NCI-H460 (cell line): Measurements from ENCODE around the gene UTP14C. TPM values are rescaled to one million over a fixed set of nuclear protein-coding genes. Genes with fewer than 3 reads are reported as not detected.
"Not testable (repeated sequence)": the region's sequence is repeated elsewhere in the genome, so short reads cannot be mapped to it uniquely, and the experiment has no call there.

Experiments used
- DNase-seq: peaks from one replicate; pipeline ENCODE4 v3.0.0-alpha.2; 2016; ENCODE audit warnings: low read depth; ENCODE audit errors: extremely low read depth
- total RNA-seq: library from RNA; depleted of rRNA; stranded (reverse); fragments of >200 nt; shearing (Covaris generic); gene quantifications from 2 replicates; pipeline ENCODE4 v1.2.3, GENCODE V29; 2014

The UTP14C gene
- total RNA-seq, 1 experiment from 2014 or later, result 8.8 TPM

DNA sequence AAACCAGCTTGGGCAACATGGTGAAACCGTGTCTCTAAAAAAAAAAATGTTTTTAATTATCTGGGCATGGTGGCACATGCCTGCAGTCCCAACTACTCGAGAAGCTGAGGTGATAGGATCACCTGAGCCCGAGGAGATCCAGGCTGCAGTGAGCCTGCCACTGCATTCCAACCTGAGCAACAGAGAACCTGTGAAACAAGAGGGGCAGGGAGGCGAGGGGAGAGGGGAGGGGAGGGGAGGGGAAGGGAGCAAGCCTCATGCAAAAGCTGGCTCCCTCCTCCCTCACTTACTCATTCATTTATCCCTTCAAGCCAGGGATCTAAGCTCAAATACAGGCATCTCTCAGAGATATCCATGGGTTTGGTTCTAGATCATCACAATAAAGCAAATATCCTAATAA, 22.1 kb upstream of the UTP14C start:
- DNase-seq, result no peak

DNA sequence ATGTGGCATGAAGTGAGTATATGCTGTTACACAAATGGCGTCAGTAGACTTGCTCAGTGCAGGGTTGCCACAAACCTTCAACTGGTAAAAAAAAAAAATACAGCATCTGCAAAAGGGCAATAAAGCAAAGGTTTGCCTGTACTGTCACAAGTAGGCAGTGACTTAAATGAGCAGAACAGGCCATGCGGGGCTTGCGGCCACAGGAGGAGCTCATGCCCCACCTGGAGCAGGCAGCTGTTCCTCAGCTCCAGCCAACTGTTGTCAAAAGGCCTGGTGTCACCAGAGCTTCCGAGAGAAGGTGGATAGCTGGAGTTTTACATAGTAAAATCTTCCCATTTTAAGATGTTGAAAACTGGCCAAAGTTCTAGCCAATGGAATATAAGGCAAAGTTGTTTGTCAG, 20.9 kb upstream of the UTP14C start:
- DNase-seq, result no peak

DNA sequence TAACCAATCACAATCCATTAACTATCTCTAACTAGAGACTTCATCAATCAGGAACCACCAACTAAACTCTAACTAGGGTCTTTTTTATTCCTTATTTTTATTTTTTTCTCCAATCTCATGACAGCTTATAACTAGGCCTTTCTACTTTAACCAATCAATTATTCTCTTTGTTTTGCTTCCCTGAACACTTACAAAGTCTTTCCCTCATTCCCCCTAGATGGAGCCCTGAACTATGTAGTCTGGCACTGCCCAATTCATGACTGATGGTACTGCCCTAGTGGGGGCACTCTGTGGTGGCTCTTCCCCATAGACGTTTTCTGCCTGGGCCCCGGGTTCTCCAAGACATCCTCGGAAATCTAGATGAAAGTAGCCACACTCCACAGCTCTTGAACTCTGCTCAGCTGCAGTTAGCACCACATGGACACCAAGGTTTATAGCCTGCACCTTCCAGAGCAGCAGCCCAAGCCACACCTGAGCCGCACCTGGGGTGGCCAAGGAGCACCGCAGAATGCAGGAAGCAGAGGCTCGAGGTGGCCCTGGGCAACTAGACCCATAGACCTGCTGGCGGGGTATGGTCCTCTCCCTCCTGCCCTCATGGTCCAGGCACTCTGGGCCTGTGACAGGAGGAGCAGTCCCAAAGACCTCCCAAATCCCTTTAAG, 19.9 kb upstream of the UTP14C start:
- no peak for DNase-seq

DNA sequence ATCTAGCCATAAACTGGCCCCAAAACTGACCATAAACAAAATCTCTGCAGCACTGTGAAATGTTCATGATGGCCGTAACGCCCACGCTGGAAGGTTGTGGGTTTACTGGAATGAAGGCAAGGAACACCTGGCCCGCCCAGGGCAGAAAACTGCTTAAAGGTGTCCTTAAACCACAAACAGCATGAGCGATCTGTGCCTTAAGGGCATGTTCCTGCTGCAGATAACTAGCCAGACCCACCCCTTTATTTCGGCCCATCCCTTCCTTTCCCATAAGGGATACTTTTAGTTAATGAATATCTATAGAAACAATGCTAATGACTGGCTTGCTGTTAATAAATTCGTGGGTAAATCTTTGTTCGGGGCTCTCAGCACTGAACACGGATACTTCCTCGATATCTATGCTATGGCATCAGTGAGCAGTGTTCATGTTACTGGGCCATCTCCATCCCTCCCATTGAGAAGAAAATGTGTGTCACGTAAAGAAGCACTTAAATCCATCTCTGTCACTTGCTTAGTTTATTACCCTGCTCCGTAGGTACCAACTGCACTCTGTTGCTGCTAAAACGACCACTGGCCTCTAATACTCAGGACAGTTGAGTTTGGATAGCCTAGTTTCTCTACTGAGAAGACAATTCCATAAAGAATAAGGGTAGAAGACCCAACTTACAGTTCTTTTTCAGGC, 18.5 kb upstream of the UTP14C start:
- DNase-seq, result no peak

DNA sequence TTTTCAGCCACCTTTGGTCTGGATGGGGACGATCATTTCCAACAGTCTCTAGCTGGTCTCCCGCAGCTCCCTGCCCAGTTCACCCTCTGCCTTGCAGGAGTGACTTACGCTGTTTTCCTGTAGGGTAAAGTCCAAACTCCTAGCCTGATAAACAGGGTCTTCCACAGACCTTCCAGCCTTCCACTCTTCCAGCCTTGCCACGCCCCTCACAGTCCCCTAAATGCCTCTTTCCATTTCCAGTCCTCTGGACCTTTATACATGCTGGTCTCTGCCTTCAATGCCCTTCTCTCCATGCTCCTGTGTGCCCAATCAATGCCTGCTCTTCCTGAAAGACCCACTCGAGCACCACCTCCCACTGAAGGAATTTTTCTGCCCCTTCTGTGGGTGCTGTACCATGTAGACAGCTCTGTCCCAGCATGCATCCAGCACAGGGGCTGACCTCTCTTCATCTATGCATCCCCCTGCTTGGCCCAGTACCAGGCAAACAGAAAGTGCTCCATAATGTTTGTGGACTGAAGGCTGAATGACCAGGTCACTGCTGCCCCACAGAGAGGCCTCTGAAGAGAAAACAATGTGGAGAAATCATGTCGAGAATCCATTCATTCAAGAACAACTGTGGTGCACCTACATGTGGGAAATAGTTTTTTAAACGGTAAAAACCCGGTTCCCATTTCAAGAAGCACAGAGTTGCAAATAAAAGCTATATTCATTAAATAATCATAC, 17.8 kb upstream of the UTP14C start:
- no peak for DNase-seq

DNA sequence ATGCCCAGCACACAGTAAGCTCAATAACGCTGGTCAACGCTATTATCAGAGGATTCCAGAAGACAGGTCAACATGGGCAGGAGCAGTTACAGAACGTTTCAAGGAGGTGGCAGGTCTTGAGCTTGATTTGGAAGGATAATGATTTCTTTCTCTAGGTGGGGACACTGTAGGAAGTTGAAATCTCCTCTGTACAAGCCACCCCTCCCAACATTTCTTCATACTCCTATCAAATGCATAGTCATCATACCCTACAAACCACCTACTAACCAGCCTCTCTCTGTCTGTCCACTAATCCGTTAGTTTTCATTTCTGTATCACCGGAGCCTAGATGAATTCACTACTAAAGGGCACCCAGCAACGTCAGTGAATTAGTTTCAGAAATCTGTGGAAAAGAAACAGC, 14.5 kb upstream of the UTP14C start:
- DNase-seq, result no peak

DNA sequence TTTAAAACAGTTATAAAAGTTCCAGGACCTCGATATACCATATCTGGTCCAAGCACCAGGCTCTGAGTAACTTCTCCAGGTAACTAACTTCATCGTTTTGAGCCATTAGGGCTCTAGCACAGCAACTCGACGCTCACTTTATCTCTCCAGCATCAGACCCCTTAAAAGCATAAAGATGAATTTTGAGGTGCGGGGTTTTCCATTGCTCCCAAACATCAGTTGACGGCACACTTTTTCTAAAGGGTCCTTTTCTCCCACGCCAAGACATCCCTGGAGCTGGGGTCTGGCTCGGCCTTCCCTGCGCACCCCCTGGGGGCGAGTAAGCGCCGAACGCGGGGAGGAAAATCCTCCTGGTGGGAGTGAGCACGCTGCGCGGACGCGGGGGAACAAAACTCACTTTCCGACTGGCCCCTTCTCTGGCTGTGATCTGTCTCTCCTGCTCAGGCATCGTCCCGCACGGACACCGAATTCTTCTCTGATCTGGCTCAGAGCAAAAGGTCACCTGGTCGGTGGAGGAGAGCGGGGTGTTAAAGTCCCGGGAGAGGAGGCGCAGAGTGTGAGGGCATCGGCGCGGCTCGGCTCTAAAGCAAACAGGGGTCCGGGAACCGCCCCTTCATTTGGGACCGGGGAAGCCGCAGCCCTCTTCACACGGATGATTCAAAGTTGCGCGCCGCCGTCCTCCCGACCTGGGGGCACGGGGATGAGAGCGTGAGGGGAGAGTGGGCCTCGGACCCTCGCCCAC, 13.4 kb upstream of the UTP14C start, which contains the start of gene ATP7B:
Gene ATP7B, minus strand, starts transcription at position 561 of the 742 bp plus-strand sequence. Its CDS starts 113 bp downstream, at position 448.
- no peak for DNase-seq

DNA sequence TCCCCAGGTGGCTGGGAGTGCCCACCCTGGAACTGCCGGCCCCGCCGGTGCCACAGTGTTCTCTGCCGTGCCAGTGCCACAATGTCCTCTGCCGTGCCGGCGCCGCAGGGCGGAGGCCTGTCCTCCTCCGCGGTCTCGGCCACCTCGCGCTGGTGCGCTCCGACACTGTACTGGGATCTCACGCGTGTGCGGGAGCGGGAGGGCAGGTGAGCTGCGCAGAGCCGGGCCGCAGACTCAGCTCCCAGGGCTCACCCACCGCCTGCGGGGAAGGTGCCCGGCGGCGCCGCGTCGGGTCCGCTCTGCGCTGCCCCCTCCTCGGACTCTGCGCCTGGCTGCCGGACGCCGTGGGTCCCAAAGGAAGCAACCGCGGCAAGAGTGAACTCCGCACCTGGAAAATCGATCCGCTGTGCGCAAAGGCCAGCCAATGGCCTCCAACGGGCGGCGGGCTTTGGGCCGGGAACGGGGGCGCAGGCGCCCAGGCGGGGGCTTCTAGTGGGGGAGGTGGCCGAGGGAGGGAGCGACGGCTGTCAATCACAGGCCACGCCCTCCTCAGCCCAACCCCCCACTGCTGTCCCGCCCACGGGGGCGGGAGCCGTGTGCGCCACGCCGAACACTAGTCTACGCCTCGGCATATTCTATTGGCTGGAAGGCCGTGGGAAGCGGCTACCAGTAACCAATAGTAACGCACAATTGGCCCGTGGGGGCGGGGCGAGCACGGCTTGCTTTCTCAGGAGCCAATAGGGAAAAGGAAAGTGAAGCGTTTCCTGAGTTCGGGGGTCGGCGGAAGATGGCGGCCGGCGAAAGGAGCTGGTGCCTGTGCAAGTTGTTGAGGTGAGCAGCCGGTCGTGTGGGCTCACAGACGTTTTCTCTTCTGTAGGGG, 12.6 kb upstream of the UTP14C start, which contains the start of gene ALG11:
Gene ALG11, plus strand, starts transcription at position 767 of the 880 bp plus-strand sequence. Its CDS starts 21 bp downstream, at position 788.
- peak; percentile 95 for DNase-seq

DNA sequence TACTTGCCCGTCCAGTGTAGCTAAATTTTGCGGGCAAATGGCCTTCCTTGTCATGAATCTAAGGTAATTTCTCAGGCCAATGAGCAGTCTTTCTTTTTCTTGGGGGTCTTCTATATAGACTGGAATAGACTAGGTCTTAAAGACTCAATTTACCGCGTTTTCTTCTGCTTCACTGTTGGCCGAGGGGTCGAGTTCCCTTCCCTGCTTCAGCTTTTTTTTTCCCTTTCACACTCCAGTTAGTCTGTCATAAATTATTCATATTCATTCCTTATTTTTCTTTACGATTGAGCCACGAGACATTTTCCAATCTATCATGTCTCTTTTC, 12.0 kb upstream of the UTP14C start:
- DNase-seq, result no peak

DNA sequence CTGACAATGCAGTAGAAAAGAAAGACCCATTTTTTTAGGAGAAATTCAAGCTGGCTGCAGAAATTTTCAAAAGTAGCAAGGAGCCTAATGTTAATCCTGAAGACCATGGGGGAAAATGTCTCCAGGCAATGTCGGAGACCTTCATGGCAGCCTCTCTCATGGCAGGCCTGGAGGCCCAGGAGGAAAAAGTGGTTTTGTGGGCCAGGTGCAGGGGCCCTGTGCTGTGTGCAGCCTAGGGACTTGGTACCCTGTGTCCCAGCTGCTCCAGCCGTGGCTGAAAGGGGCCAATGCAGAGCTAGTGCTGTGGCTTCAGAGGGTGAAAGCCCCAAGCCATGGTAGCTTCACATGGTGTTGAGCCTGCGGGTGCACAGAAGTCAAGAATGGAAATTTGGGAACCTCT, 8.2 kb upstream of the UTP14C start:
- DNase-seq, result no peak

DNA sequence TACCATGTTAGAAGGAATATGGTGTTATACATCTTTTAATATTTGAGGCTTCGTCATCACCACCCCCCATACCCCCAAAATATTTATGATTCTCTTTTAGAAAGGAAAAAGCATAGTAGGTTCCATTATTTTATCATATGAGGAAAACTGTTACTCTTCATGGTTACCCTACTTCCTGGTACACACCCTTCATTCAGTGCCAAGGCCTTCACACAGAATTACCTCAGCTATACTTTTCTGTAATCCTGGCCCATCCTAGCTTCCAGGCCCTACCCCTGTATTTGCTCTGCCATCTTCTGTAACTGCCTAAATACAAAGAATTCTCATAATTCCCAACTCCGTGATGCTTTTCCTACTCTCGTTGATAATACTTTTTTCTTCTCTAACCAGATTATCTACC, 4.3 kb upstream of the UTP14C start:
- no peak for DNase-seq

DNA sequence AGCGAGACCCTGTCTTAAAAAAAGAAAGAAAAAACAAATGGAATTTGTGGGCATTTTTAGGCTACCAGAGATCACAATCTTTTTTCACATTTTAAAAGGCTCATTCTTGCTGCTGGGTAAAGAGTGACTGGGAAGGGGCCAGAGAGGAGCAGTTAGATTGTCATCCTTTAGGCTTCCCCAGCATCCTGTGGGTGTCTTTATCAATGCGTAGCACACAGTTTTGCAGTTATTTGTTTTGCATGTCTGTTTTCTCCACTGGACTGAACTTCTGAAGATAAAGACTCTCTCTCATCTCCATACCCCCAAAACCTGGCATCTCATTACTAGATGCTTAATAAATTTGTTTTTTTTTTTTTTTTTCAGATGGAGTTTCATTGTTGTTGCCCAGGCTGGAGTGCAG, 2.1 kb upstream of the UTP14C start:
- no peak for DNase-seq

DNA sequence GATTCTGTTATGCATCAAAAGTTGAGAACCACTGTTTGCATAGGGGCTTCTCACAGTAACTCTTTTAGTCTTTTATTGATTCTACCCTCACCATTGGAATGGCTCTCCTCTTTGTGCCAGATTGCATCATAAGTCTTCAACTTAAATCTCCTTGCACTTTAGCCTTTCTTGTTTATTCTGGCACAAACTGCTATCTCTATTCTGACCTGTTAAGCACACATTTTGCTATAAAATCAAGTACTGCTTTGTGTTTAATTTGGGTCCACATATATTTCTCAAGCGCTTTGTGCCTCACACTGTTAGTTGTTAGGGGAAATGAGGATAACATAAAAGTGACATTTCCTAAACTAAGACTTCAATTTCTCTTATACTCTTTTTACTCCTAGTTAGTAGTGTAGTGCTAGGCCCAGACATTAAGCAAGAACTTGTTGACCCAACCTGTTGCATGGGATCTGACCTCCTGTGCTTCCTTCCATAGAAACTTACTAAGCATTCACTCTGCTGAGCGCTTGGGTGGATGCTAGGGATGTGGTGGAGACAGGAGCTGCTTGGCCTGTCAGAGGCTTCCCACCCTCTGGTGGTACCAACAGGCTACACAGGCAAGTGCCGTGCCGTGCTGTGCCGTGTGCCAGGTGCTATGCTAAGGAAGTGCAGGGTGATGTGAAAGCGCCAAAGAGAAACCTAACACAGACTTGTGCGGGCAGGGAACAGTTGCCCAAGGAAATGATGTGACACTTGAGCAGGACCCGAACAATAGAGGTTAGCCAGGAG, 1.2 kb downstream of the UTP14C start:
- DNase-seq, result no peak

DNA sequence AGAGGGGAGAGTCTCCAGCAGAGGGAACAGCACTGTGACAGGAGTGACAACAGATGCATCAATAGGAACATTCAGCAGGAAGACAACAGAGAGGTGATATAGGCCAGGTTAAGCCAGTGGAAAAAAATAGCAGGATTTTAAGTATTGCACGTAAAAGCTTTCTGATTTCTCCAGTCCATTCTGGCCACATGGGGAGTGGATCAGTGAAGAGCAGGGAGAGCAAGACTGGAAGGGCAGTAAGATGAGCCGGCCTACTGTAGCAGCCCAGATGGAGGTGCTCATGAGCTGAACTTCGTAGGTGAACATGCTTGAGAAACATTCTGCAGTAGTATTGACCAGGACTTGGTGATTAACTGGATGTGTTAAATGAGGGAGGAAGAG, 1.7 kb downstream of the UTP14C start:
- no peak for DNase-seq

DNA sequence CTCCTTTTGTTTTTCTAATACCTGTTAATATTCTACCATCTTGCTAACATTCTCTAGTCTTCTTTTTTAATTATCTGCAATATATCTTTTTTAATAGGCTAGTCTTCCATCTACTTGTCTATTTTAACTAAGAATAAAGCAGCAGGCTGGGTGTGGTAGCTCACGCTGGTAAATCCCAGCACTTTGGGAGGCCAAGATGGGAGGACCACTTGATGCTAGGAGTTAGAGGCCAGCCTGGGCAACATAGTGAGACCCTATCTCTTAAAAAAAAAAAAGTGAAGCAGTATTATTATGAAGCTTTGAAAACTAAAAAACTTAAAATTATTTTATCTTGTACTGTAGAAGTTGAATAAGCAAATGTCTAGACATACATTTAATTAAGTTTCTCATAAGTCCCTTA, 3.3 kb downstream of the UTP14C start:
- DNase-seq, result no peak

DNA sequence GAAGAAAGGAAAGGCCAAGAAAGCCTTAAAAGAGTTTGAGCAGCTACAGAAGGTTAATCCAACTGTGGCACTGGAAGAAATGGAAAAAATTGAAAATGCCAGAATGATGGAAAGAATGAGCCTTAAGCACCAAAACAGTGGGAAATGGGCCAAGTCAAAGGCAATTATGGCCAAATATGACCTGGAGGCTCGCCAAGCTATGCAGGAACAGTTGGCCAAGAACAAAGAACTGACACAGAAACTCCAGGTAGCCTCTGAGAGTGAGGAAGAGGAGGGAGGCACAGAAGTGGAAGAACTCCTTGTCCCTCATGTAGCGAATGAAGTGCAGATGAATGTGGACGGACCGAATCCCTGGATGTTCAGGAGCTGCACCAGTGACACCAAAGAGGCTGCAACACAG, 5.1 kb downstream of the UTP14C start:
- DNase-seq, result no peak

DNA sequence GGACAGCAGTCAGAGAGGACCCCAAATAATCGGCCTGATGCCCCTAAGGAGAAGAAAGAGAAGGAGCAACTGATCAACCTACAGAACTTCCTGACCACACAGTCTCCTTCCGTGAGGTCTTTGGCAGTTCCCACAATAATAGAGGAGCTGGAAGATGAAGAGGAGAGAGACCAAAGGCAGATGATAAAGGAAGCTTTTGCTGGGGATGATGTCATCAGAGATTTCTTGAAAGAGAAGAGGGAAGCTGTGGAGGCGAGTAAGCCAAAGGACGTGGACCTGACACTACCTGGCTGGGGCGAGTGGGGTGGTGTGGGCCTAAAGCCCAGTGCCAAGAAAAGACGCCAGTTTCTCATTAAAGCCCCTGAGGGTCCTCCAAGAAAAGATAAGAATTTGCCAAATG, 5.9 kb downstream of the UTP14C start:
- not testable (repeated sequence) for DNase-seq

DNA sequence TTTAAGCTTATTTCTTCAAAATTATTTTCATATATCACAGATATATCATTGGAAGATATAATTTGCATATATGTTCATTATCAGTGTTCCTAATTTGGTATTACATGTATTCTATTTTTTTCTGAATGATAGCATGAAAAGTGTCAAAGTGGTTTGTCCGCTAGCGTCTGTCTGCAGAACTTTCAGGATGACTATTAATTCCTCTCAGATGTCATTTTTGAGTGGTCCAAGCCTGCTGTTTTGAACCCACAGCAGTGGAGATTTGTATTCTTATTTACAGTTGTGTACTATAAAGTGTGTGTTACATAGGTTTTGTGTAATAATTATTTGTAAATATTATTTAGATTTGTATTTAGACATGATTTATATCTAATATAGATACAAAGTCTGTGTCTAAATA, 8.5 kb downstream of the UTP14C start:
- DNase-seq, result no peak

DNA sequence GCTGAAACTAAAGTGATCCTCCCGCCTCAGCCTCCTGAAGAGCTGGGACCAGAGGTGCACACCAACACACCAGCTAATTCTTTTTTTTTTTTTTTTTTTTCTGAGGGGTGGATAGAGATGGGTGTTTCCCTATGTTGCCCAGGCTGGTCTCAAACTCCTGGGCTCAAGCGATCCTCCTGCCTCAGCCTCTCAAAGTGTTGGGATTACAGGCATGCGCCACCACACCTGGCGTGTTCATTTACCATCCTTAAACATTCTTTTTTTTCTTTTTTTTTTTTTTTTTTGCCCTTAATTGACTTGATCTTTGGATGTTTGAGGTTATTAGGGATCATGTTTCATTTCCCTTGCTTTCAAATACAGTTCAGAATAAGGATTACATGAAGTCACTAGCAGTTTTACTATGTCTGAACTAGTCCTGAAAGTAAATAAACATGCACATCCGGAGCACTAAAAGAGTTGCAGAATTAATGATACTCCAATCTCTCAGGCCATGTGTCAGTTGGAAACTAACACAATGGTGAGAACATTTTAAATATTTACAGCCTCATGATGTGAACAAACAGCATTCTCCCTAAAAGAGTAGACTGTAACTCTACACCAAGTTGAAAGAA, 10.2 kb downstream of the UTP14C start:
- peak; percentile 1 for DNase-seq
